GM12892 (cell line): ENCODE data around the gene PPP1R15B.

Experiments
- POLR2A ChIP-seq: IDR thresholded peaks from 2 replicates; pipeline ENCODE4 v1.6.1; 2011; ENCODE audit warnings: low read depth, low read length, control low read depth
- POLR2AphosphoS5 ChIP-seq: IDR thresholded peaks from 2 replicates; pipeline ENCODE4 v1.6.1; 2011; ENCODE audit warnings: low read depth, low read length, control low read depth

- TF ChIP-seq POLR2A: no peak
- no peak for TF ChIP-seq POLR2AphosphoS5
These were observed 45.3 kb upstream of the PPP1R15B start for GRCh38 chr1:204456826-204457442.
